Measurements from ENCODE around the gene MEGF11.

Gene MEGF11

GRCh38 chr15:66152650-66153049 is 100.9 kb downstream of the MEGF11 start (continued):
- no peak for TF ChIP-seq ZNF488 (tag by site-specific recombination; IDR thresholded peaks at IDR 0.05)
- no peak for TF ChIP-seq PRDM10 (tag by site-specific recombination; IDR thresholded peaks at IDR 0.05)
- no peak for TF ChIP-seq ZNF140 (tag by site-specific recombination; IDR thresholded peaks at IDR 0.05)
- TF ChIP-seq ZNF664 (tag by site-specific recombination; IDR thresholded peaks at IDR 0.05) = no peak

GRCh38 chr15:66151809-66152208 is 101.7 kb downstream of the MEGF11 start:
- ChIA-PET CTCF (interaction anchor here (0.6 to 0.7 kb wide), 2 partner anchors 207 to 637 kb away, joined by 3 to 5 read pairs; no protein-coding TSS in a partner anchor), POLR2A (interaction anchor here (0.6 kb wide), 1 partner anchor 498 kb away, joined by 6 read pairs; no protein-coding TSS in a partner anchor)
- Histone ChIP-seq H3K36me3 (ENCODE audit: control insufficient read depth in 2 of 2, insufficient read depth in 1 of 2, low read length in 2 of 2) (no peaks in the 10 kb centered on the region), H3K4me1 (ENCODE audit: control insufficient read depth, insufficient read depth, low read length) (peaks cover 16% of the 10 kb centered on the region), H3K27ac (ENCODE audit: extremely low read depth, low read depth, low read length) (no peak overlapping the region), H3K9me3 (ENCODE audit: control insufficient read depth, insufficient read depth, low read depth, low read length) (no peaks in the 10 kb centered on the region), H3K4me3 (ENCODE audit: low read depth, low read length) (no peak overlapping the region)
- TF ChIP-seq KLF1 (tag by site-specific recombination; IDR thresholded peaks at IDR 0.05) (peak; percentile 88), ZNF416 (tag by site-specific recombination; IDR thresholded peaks at IDR 0.05) (no peak)

GRCh38 chr15:66149871-66150270 is 103.7 kb downstream of the MEGF11 start:
- TF ChIP-seq SCRT1 (tag by site-specific recombination; IDR thresholded peaks at IDR 0.05; ENCODE audit: borderline replicate concordance) (no peak), WT1 (tag by site-specific recombination; IDR thresholded peaks at IDR 0.05) (no peak), ZNF76 (tag by site-specific recombination; IDR thresholded peaks at IDR 0.05; ENCODE audit: borderline replicate concordance, low read depth) (no peak), EGR2 (tag by site-specific recombination; IDR thresholded peaks at IDR 0.05; ENCODE audit: low read depth) (no peak), KLF1 (tag by site-specific recombination; IDR thresholded peaks at IDR 0.05) (no peak), SP7 (tag by site-specific recombination; IDR thresholded peaks at IDR 0.05) (no peak), ZNF404 (tag by site-specific recombination; IDR thresholded peaks at IDR 0.05) (no peak)
- no peaks in the 10 kb centered on the region for H3K36me3 ChIP-seq (ENCODE audit: control insufficient read depth in 2 of 2, insufficient read depth in 1 of 2, low read length in 2 of 2)
- no peaks in the 10 kb centered on the region for H3K9me3 ChIP-seq (ENCODE audit: control insufficient read depth, insufficient read depth, low read depth, low read length)
- H3K27ac ChIP-seq (ENCODE audit: extremely low read depth, low read depth, low read length) = no peak overlapping the region
- peaks cover 21% of the 10 kb centered on the region for H3K4me1 ChIP-seq (ENCODE audit: control insufficient read depth, insufficient read depth, low read length)
- ChIA-PET CTCF (no interaction called here), POLR2A (no interaction called here)
- no peak overlapping the region for H3K4me3 ChIP-seq (ENCODE audit: low read depth, low read length)

GRCh38 chr15:66148187-66148586 is 105.4 kb downstream of the MEGF11 start:
- no peak overlapping the region for H3K27ac ChIP-seq (ENCODE audit: extremely low read depth, low read depth, low read length)
- no peak overlapping the region for H3K4me3 ChIP-seq (ENCODE audit: low read depth, low read length)
- no peaks in the 10 kb centered on the region for H3K9me3 ChIP-seq (ENCODE audit: control insufficient read depth, insufficient read depth, low read depth, low read length)
- 0 out of 2 replicates have a peak, but pooled peaks have one; percentile 9 for TF ChIP-seq ZFHX2 (tag by site-specific recombination; conservative IDR thresholded peaks at IDR 0.05)
- no peak for TF ChIP-seq IKZF3 (tag by site-specific recombination; IDR thresholded peaks at IDR 0.05)
- H3K4me1 ChIP-seq (ENCODE audit: control insufficient read depth, insufficient read depth, low read length) = peaks cover 7% of the 10 kb centered on the region
- POLR2A ChIA-PET = no interaction called here
- no peaks in the 10 kb centered on the region for H3K36me3 ChIP-seq (ENCODE audit: control insufficient read depth in 2 of 2, insufficient read depth in 1 of 2, low read length in 2 of 2)
- CTCF ChIA-PET = no interaction called here
